Fibroblast of the aortic adventitia (primary cell): ENCODE results near the gene MROH9. TPM values are rescaled to one million over a fixed set of nuclear protein-coding genes. Genes with fewer than 3 reads are reported as not detected.

ENCODE experiments used
- DNase-seq: peaks from one replicate; pipeline ENCODE4 v3.0.0-alpha.2; 2010; ENCODE audit warnings: low read depth
- H3K4me3 ChIP-seq: 2 replicates; pipeline ENCODE4 v1.5.1; 2011; ENCODE audit warnings: low read depth, mild to moderate bottlenecking, control low read depth, low read length, moderate library complexity
- CTCF ChIP-seq: IDR thresholded peaks from 2 replicates; pipeline ENCODE4 v1.5.1; 2011; ENCODE audit warnings: mild to moderate bottlenecking, low read length, control low read depth, inconsistent platforms; ENCODE audit not compliant: insufficient read depth
- total RNA-seq: library from RNA; depleted of rRNA; stranded (reverse); fragments of >200 nt; gene quantifications from 2 replicates; pipeline ENCODE4 v1.2.3, GENCODE V29; 2012; ENCODE audit warnings: low replicate concordance

MROH9 gene
- total RNA-seq, 1 donor = 0.27 TPM

- TF ChIP-seq CTCF = no peak
- H3K4me3 ChIP-seq = no peak overlapping the region
- DNase-seq = no peak
Observed at GRCh38 chr1:171037626-171038025, 102.3 kb downstream of the MROH9 start.

GRCh38 chr1:171038284-171038683 lies 103.0 kb downstream of the MROH9 start:
- TF ChIP-seq CTCF = no peak
- H3K4me3 ChIP-seq = no peak overlapping the region
- DNase-seq = peak; percentile 40

GRCh38 chr1:171048014-171048413 lies 112.7 kb downstream of the MROH9 start:
- TF ChIP-seq CTCF = no peak
- DNase-seq = no peak
- no peak overlapping the region for H3K4me3 ChIP-seq

GRCh38 chr1:171052977-171053376 lies 117.6 kb downstream of the MROH9 start:
- no peak for TF ChIP-seq CTCF
- DNase-seq = no peak
- H3K4me3 ChIP-seq = no peak overlapping the region

GRCh38 chr1:171055966-171056643 lies 120.8 kb downstream of the MROH9 start:
- peak; percentile 19 for DNase-seq
- peak; percentile 23 for TF ChIP-seq CTCF
- no peak overlapping the region for H3K4me3 ChIP-seq

GRCh38 chr1:171061425-171062143 lies 126.2 kb downstream of the MROH9 start:
- no peak for DNase-seq

More at GRCh38 chr1:171061425-171062143, 126.2 kb downstream of the MROH9 start:
- no peak for TF ChIP-seq CTCF
- no peak overlapping the region for H3K4me3 ChIP-seq
